Measurements from ENCODE around the gene SYNE2.

- TF ChIP-seq CTCF (IDR thresholded peaks at IDR 0.05) (no peak), EZH2 (IDR thresholded peaks at IDR 0.05) (no peak)
Observed at GRCh38 chr14:63905370-63905769, 52.6 kb downstream of the SYNE2 start.

Measured in neural progenitor cell (in vitro differentiated cells).